ENCODE results near the gene OR10A7.

The OR10A7 gene

DNA sequence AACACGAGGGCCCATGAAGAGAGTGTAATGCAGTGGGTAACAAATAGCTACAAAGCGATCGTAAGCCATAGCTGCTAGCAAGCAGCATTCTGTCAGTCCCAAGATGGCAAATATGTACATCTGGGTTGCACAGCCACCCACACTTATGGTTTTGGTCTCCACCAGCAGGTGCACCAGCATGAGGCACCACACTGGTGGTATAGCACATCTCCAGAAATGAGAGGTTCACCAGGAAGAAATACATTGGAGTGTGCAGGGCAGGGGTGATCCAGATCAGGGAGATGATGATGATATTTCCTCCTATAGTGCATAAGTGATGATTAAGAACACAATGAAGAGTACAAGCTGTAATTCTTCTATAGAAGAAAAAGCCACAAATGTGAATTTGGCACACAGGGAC lies 26.4 kb upstream of the OR10A7 start:
- TF ChIP-seq, protein P1, sequence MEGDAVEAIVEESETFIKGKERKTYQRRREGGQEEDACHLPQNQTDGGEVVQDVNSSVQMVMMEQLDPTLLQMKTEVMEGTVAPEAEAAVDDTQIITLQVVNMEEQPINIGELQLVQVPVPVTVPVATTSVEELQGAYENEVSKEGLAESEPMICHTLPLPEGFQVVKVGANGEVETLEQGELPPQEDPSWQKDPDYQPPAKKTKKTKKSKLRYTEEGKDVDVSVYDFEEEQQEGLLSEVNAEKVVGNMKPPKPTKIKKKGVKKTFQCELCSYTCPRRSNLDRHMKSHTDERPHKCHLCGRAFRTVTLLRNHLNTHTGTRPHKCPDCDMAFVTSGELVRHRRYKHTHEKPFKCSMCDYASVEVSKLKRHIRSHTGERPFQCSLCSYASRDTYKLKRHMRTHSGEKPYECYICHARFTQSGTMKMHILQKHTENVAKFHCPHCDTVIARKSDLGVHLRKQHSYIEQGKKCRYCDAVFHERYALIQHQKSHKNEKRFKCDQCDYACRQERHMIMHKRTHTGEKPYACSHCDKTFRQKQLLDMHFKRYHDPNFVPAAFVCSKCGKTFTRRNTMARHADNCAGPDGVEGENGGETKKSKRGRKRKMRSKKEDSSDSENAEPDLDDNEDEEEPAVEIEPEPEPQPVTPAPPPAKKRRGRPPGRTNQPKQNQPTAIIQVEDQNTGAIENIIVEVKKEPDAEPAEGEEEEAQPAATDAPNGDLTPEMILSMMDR (IDR thresholded peaks at IDR 0.05; ENCODE audit: insufficient read depth, low read depth, low read length, missing control alignments) = no peak
- DNase-seq (ENCODE audit: low read depth) = no peak
- H3K4me3 ChIP-seq (ENCODE audit: low read depth, low read length) = no peak overlapping the region

DNA sequence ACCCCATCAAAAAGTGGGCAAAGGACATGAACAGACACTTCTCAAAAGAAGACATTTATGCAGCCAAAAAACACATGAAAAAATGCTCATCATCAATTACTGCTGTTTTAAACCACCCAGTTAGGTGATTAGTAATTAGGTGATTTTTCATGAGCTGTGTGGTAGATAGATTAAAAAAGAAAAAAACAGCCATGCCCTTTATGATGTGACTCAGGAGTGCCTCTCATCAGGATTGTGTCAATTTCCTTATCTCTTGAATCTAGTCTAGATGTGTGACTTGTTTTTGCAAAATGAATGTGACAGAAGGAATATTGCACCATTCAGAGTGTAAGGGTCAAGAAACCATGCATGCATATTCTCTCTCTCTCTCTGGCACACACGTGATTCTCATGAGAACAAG lies 5.7 kb downstream of the OR10A7 start:
- no peak for DNase-seq (ENCODE audit: low read depth)
- TF ChIP-seq, protein P1 (IDR thresholded peaks at IDR 0.05; ENCODE audit: insufficient read depth, low read depth, low read length, missing control alignments) = no peak
- no peak overlapping the region for H3K4me3 ChIP-seq (ENCODE audit: low read depth, low read length)

DNA sequence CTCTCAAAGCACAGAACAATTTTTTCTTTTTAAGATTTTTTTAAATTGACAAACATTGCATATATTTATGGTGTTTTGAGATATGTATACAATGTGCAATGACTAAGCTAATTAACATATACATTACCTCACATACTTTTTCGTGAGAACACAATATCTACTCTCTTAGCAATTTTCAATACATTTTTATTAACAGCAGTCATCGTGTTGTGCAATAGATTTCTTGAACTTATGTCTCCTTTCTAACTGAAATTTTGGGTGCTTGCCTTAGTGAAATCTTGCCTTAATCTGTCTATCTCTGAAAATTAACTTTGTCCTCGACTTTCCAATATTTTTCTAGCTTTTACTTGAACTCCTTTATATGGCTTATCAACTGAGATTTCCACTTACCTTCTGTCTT lies 6.8 kb downstream of the OR10A7 start:
- no peak overlapping the region for H3K4me3 ChIP-seq (ENCODE audit: low read depth, low read length)
- TF ChIP-seq, protein P1 (IDR thresholded peaks at IDR 0.05; ENCODE audit: insufficient read depth, low read depth, low read length, missing control alignments) = no peak
- no peak for DNase-seq (ENCODE audit: low read depth)

GRCh38 chr12:55244309-55244708 lies 23.5 kb downstream of the OR10A7 start, which contains the start of gene OR6C74:
Gene OR6C74, plus strand, starts transcription at chr12:55244609. Its CDS starts 2,679 bp downstream, at chr12:55247288.
- DNase-seq (ENCODE audit: low read depth) = no peak
- TF ChIP-seq, protein P1 (IDR thresholded peaks at IDR 0.05; ENCODE audit: insufficient read depth, low read depth, low read length, missing control alignments) = no peak
- no peak within 1 kb of the TSS for H3K4me3 ChIP-seq (ENCODE audit: low read depth, low read length)

GRCh38 chr12:55246159-55246558 lies 25.3 kb downstream of the OR10A7 start:
- no peak for DNase-seq (ENCODE audit: low read depth)
- TF ChIP-seq, protein P1 (IDR thresholded peaks at IDR 0.05; ENCODE audit: insufficient read depth, low read depth, low read length, missing control alignments) = no peak
- no peak overlapping the region for H3K4me3 ChIP-seq (ENCODE audit: low read depth, low read length)

DNA sequence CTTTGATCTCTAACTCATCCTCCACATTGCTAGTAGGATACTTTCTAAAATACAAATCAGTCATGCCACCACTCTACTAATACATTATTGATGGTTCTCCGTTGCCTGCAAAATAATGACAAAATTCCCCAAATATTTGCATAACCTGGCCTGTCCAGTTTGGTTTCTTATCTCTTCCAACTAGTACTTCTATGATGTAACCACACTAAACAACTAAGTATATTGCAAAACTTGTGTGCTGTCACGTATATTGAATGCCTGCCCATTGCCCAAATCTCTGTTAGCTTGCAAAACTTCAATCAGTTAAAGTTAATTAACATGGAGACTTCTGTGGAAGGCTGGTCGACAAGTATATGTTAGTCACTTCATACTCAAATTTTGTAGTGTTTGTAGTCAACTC lies 30.1 kb downstream of the OR10A7 start:
- TF ChIP-seq, protein P1 (IDR thresholded peaks at IDR 0.05; ENCODE audit: insufficient read depth, low read depth, low read length, missing control alignments) = no peak
- no peak overlapping the region for H3K4me3 ChIP-seq (ENCODE audit: low read depth, low read length)
- DNase-seq (ENCODE audit: low read depth) = no peak

GRCh38 chr12:55253281-55253680 lies 32.5 kb downstream of the OR10A7 start:
- DNase-seq (ENCODE audit: low read depth) = no peak
- TF ChIP-seq, protein P1 (IDR thresholded peaks at IDR 0.05; ENCODE audit: insufficient read depth, low read depth, low read length, missing control alignments) = no peak
- H3K4me3 ChIP-seq (ENCODE audit: low read depth, low read length) = no peak overlapping the region

All from GM12865 (cell line).